GM18505 (cell line): ENCODE data around the gene POU6F2.

Experiments
- ATAC-seq: cut with Tn5 transposase; IDR thresholded peaks from one replicate; pipeline ENCODE4 v1.9.1; 2021; ENCODE audit not compliant: unreplicated experiment
- POLR2A ChIP-seq: IDR thresholded peaks from 4 replicates; pipeline ENCODE4 v1.6.1; 2011; ENCODE audit warnings: borderline replicate concordance; ENCODE audit not compliant: insufficient read depth, insufficient read length; ENCODE audit errors: extremely low read depth

The POU6F2 gene

DNA sequence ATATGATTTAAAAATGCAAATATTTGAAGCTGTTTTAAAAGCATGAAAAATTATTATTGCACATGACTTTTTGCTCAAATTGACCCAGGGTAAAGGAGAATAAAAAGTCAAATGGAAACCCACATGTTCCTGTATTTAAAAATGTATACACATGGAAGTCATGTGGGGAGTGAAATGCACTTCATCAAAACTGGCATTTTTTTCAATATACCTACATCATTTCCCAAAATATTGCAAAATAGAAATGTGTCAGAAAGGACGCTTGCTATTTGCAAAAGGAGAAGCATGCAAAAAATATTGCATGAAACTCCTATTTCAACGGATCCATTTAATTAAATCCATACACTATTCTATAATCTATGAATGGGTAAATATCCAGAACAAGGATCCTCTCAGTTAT is 117.0 kb downstream of the POU6F2 start:
- TF ChIP-seq POLR2A, result no peak
- no peak for ATAC-seq

- no peak for TF ChIP-seq POLR2A
- no peak for ATAC-seq
Measured at GRCh38 chr7:39095875-39096619, 118.3 kb downstream of the POU6F2 start.

GRCh38 chr7:39098506-39098905 is 120.8 kb downstream of the POU6F2 start:
- no peak for TF ChIP-seq POLR2A
- no peak for ATAC-seq

GRCh38 chr7:39099146-39099545 is 121.4 kb downstream of the POU6F2 start:
- ATAC-seq, result no peak

DNA sequence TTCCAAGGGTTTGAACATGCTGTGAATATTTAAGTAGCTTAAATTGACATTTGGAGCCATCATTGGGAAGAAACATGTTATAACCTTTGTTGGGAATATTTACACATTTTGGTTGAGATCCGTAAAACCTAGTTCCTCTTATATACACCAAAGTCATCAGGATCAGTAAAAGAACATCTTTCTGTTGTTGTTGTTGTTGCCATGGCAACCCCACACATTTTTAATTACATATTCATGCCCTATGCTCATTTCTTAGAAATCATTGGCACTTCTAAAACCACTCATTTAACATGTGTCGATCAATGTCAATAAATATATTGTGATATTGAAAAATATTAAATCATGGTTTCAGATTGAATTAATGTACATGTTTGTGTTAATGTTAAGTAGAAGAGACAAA is 122.6 kb downstream of the POU6F2 start:
- TF ChIP-seq POLR2A, result no peak
- no peak for ATAC-seq

More at GRCh38 chr7:39099146-39099545, 121.4 kb downstream of the POU6F2 start:
- TF ChIP-seq POLR2A, result no peak

GRCh38 chr7:39102234-39102633 is 124.5 kb downstream of the POU6F2 start:
- TF ChIP-seq POLR2A, result no peak
- ATAC-seq, result no peak

DNA sequence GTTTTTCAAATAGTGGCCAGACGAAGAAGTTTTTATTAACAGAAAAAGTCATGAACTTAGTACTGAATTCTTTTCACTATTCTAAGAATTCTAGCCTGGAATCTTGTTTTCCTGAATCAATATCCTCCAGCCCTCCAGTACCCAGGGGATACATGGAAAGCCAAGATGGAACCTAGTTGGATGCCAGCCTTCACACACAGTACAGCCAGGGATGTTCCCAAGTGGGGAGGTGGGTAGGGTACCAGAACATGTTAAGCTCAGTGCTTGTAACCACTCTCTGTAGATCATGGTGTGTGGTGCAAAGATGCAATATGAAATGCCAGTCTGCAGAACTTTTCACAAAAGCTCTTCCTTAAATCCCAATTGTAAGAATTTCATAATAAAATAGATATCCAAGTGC is 128.0 kb downstream of the POU6F2 start:
- ATAC-seq, result no peak
- TF ChIP-seq POLR2A, result no peak

DNA sequence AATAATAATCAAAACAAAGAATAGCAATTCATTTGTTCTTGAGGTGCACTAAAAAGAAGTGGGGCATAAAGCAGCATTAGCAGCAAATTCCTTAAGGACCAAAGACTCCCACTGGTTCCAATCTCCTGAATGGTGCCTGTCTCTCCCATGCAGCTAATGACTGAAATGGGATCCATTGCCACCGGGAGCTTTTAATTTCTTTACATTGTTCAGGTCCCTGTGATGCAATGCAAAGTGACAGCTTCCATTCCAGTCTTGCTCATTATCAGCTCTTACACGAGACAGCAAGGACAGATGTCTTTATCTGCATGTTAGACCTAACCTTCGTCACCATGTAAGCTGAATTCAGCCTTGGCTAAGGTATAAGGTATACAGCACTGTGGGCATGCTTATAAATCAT is 148.1 kb downstream of the POU6F2 start:
- TF ChIP-seq POLR2A, result no peak
- no peak for ATAC-seq

GRCh38 chr7:39127058-39127457 is 149.3 kb downstream of the POU6F2 start:
- TF ChIP-seq POLR2A, result no peak

DNA sequence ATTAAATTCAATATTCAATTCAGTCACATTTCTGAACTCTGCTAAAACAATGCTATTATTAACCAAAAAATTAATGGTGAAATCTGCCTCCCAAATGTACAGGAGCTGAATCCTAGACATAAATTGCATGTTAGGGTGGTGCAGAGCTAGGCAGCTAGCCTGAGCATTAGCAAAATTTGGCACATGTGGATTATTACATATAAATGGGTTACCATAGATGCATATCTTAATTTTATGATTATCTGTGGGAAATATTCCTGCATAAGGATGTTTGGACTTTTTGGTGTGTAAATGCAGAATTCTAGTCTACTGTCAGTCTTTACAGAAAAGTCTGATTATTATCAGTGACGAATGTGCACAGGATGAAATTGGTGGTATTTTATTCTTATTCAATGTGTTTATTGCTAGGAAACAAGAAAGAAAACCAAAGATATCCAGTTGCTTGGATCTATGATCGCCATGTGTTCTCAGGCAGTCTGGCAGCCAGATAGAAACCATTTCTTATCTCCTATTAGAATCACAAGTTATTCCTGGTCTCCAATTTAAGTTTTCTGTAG is 150.7 kb downstream of the POU6F2 start:
- no peak for TF ChIP-seq POLR2A
- no peak for ATAC-seq

More at GRCh38 chr7:39127058-39127457, 149.3 kb downstream of the POU6F2 start:
- no peak for ATAC-seq

- no peak for TF ChIP-seq POLR2A
- ATAC-seq, result no peak
Measured at GRCh38 chr7:39130274-39130673, 152.6 kb downstream of the POU6F2 start.

- no peak for ATAC-seq
- no peak for TF ChIP-seq POLR2A
Measured at GRCh38 chr7:39130857-39131526, 153.3 kb downstream of the POU6F2 start.

GRCh38 chr7:39132306-39132705 is 154.6 kb downstream of the POU6F2 start:
- no peak for TF ChIP-seq POLR2A
- ATAC-seq, result no peak

DNA sequence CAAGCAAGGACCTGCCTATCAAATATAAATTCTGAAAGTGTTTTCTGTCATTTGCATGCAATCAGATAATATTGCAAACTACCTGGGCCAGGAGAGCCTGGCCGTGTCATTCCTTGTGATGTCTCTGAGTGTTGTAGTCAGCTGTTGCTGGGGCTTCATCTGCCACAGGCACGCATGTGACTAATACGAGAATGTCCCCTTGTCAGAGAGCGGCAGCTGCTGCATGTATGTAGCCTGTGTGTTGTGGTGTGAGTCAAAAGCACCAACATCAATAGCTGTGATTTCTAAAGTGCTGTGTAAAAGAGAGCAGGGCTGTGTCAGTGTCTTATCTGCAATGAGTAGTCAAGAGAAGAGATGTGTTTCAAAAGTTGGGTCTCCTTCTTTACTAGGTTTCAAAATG is 155.4 kb downstream of the POU6F2 start:
- no peak for TF ChIP-seq POLR2A
- ATAC-seq, result no peak
